IPS-18a (cell line): ENCODE results near the gene MPLKIP.
"Not testable (repeated sequence)": the region's sequence is repeated elsewhere in the genome, so short reads cannot be mapped to it uniquely, and the experiment has no call there.

ENCODE experiments used
- H3K27ac ChIP-seq: one replicate; pipeline ENCODE4 v1.5.1; 2013; ENCODE audit warnings: low read length
- H3K27me3 ChIP-seq: one replicate; pipeline ENCODE4 v1.6.1; 2013; ENCODE audit warnings: mild to moderate bottlenecking, low read length; ENCODE audit not compliant: control insufficient read depth, insufficient read depth
- H3K36me3 ChIP-seq: one replicate; pipeline ENCODE4 v1.6.1; 2013; ENCODE audit warnings: low read depth, low read length; ENCODE audit not compliant: control insufficient read depth
- H3K4me1 ChIP-seq: one replicate; pipeline ENCODE4 v1.6.1; 2013; ENCODE audit warnings: low read depth, low read length; ENCODE audit not compliant: control insufficient read depth
- H3K4me3 ChIP-seq: one replicate; pipeline ENCODE4 v1.5.1; 2013; ENCODE audit warnings: low read length
- H3K9ac ChIP-seq: one replicate; pipeline ENCODE4 v1.6.1; 2013; ENCODE audit warnings: mild to moderate bottlenecking, low read length, moderate library complexity
- H3K9me3 ChIP-seq: one replicate; pipeline ENCODE4 v1.6.1; 2013; ENCODE audit warnings: low read depth, low read length; ENCODE audit not compliant: control insufficient read depth

MPLKIP gene

GRCh38 chr7:40134428-40135316 lies at the start of gene MPLKIP, which contains the start of gene SUGCT:
MPLKIP (minus strand) TSS chr7:40134622; CDS start chr7:40134567, 55 bp downstream.
SUGCT (plus strand) TSS chr7:40135005.
- peaks cover 5% of the 10 kb centered on the region for H3K36me3 ChIP-seq
- peak within 1 kb of the TSS; percentile 88 for H3K9ac ChIP-seq
- H3K4me1 ChIP-seq: peaks cover 9% of the 10 kb centered on the region
- H3K27ac ChIP-seq: peak within 1 kb of the TSS; percentile 60
- H3K27me3 ChIP-seq: peaks cover 17% of the 10 kb centered on the region
- no peaks in the 10 kb centered on the region for H3K9me3 ChIP-seq
- peak within 1 kb of the TSS; percentile 95 for H3K4me3 ChIP-seq

- H3K9ac ChIP-seq: no peak overlapping the region
- no peak overlapping the region for H3K27ac ChIP-seq
- no peaks in the 10 kb centered on the region for H3K27me3 ChIP-seq
- no peaks in the 10 kb centered on the region for H3K4me1 ChIP-seq
- no peaks in the 10 kb centered on the region for H3K9me3 ChIP-seq
- H3K4me3 ChIP-seq: no peak overlapping the region
- H3K36me3 ChIP-seq: no peaks in the 10 kb centered on the region
Measured at GRCh38 chr7:40182452-40182851, 48.0 kb upstream of the MPLKIP start.

- Histone ChIP-seq H3K27me3 (no peaks in the 10 kb centered on the region), H3K4me1 (no peaks in the 10 kb centered on the region), H3K4me3 (no peak overlapping the region), H3K9me3 (no peaks in the 10 kb centered on the region), H3K36me3 (no peaks in the 10 kb centered on the region), H3K27ac (no peak overlapping the region), H3K9ac (no peak overlapping the region)
Measured at GRCh38 chr7:40177071-40177470, 42.6 kb upstream of the MPLKIP start.

GRCh38 chr7:40175725-40176510 lies 41.5 kb upstream of the MPLKIP start:
- H3K9ac ChIP-seq: no peak overlapping the region
- no peaks in the 10 kb centered on the region for H3K27me3 ChIP-seq
- H3K4me1 ChIP-seq: no peaks in the 10 kb centered on the region
- no peaks in the 10 kb centered on the region for H3K36me3 ChIP-seq
- no peak overlapping the region for H3K4me3 ChIP-seq
- no peak overlapping the region for H3K27ac ChIP-seq
- no peaks in the 10 kb centered on the region for H3K9me3 ChIP-seq

GRCh38 chr7:40175256-40175655 lies 40.8 kb upstream of the MPLKIP start:
- not testable (repeated sequence) for H3K9ac ChIP-seq

GRCh38 chr7:40173121-40173520 lies 38.7 kb upstream of the MPLKIP start:
- H3K9ac ChIP-seq, H3K4me3 ChIP-seq, H3K4me1 ChIP-seq, H3K27me3 ChIP-seq, H3K27ac ChIP-seq, H3K9me3 ChIP-seq, H3K36me3 ChIP-seq: not testable (repeated sequence)

More at GRCh38 chr7:40175256-40175655, 40.8 kb upstream of the MPLKIP start:
- not testable (repeated sequence) for H3K4me3 ChIP-seq, H3K27me3 ChIP-seq, H3K9me3 ChIP-seq, H3K36me3 ChIP-seq, H3K27ac ChIP-seq, H3K4me1 ChIP-seq

- H3K27ac ChIP-seq, H3K27me3 ChIP-seq, H3K36me3 ChIP-seq, H3K4me1 ChIP-seq, H3K9ac ChIP-seq, H3K9me3 ChIP-seq, H3K4me3 ChIP-seq: not testable (repeated sequence)
Measured at GRCh38 chr7:40168266-40168665, 33.8 kb upstream of the MPLKIP start.

- Histone ChIP-seq H3K36me3 (no peaks in the 10 kb centered on the region), H3K27ac (no peak overlapping the region), H3K9me3 (no peaks in the 10 kb centered on the region), H3K4me3 (no peak overlapping the region), H3K27me3 (no peaks in the 10 kb centered on the region), H3K9ac (no peak overlapping the region), H3K4me1 (no peaks in the 10 kb centered on the region)
Measured at GRCh38 chr7:40167291-40167690, 32.9 kb upstream of the MPLKIP start.

GRCh38 chr7:40165216-40165615 lies 30.8 kb upstream of the MPLKIP start:
- Histone ChIP-seq H3K4me3 (no peak overlapping the region), H3K9ac (no peak overlapping the region), H3K27me3 (no peaks in the 10 kb centered on the region), H3K36me3 (no peaks in the 10 kb centered on the region), H3K27ac (no peak overlapping the region), H3K9me3 (no peaks in the 10 kb centered on the region), H3K4me1 (no peaks in the 10 kb centered on the region)

GRCh38 chr7:40162516-40162915 lies 28.1 kb upstream of the MPLKIP start:
- Histone ChIP-seq H3K27ac (no peak overlapping the region), H3K4me1 (no peaks in the 10 kb centered on the region), H3K9ac (no peak overlapping the region), H3K4me3 (no peak overlapping the region), H3K9me3 (no peaks in the 10 kb centered on the region), H3K36me3 (no peaks in the 10 kb centered on the region), H3K27me3 (no peaks in the 10 kb centered on the region)

- Histone ChIP-seq H3K4me1 (no peaks in the 10 kb centered on the region), H3K36me3 (no peaks in the 10 kb centered on the region), H3K9ac (no peak overlapping the region), H3K27me3 (no peaks in the 10 kb centered on the region), H3K9me3 (no peaks in the 10 kb centered on the region), H3K4me3 (no peak overlapping the region), H3K27ac (no peak overlapping the region)
Measured at GRCh38 chr7:40156988-40157387, 22.6 kb upstream of the MPLKIP start.
